Esophagus squamous epithelium (tissue), 4 donors: ENCODE measurements around the gene TC2N.

ENCODE experiments used
- CTCF ChIP-seq, 6 experiments: fragments of 450-650 bp in 4 of 6; fragments of 200-600 bp in 2 of 6; sonication (generic) in 2 of 6; IDR thresholded peaks; one replicate each; pipeline ENCODE4 v1.5.1; 2016 to 2019; ENCODE audit warnings: antibody characterized with exemption in 6 of 6, mild to moderate bottlenecking in 4 of 6, moderate library complexity in 4 of 6
- POLR2A ChIP-seq, 4 donors: fragments of 450-650 bp; IDR thresholded peaks; one replicate each; pipeline ENCODE4 v1.6.1; 2017; ENCODE audit warnings: antibody characterized with exemption in 4 of 4, mild to moderate bottlenecking in 4 of 4, moderate library complexity in 3 of 4

- TF ChIP-seq CTCF (IDR thresholded peaks at IDR 0.05) = no peak
- no peak for TF ChIP-seq POLR2A (IDR thresholded peaks at IDR 0.05)
Measured at GRCh38 chr14:91885113-91885712, 17.9 kb upstream of the TC2N start.
